OCI-LY3 (cell line): ENCODE data around the gene VAV2.

Experiments used
- H2AFZ ChIP-seq: fragments of 200-600, 300-600 bp; shearing (Covaris generic); 2 replicates; pipeline ENCODE4 v1.6.0; 2014; ENCODE audit warnings: antibody characterized with exemption, low read depth, low read length
- H3K27ac ChIP-seq: fragments of 200-600, 300-600 bp; sonication (generic); 2 replicates; pipeline ENCODE4 v1.5.1; 2014; ENCODE audit warnings: mild to moderate bottlenecking, low read length, moderate library complexity, mixed read lengths
- H3K27me3 ChIP-seq: fragments of 200-600, 300-600 bp; sonication (generic); 2 replicates; pipeline ENCODE4 v1.6.1; 2014; ENCODE audit warnings: low read depth, low read length, mixed read lengths
- H3K36me3 ChIP-seq: fragments of 200-600, 300-600 bp; sonication (generic); replicated peaks from 2 replicates; pipeline ENCODE3; 2014; ENCODE audit warnings: low read depth, low read length, mixed read lengths
- H3K4me1 ChIP-seq: fragments of 300-600, 200-600 bp; sonication (generic); 2 replicates; pipeline ENCODE4 v1.6.1; 2014; ENCODE audit warnings: low read length, mixed read lengths
- H3K4me2 ChIP-seq: fragments of 200-600, 300-600 bp; sonication (generic); 2 replicates; pipeline ENCODE4 v1.6.1; 2014; ENCODE audit warnings: low read length, mixed read lengths
- H3K4me3 ChIP-seq: fragments of 300-600, 200-600 bp; sonication (generic); 2 replicates; pipeline ENCODE4 v1.5.1; 2014; ENCODE audit warnings: antibody characterized with exemption, mild to moderate bottlenecking, low read length, moderate library complexity
- H3K79me2 ChIP-seq: fragments of 300-600, 200-600 bp; shearing (Covaris generic); 2 replicates; pipeline ENCODE4 v1.6.1; 2014; ENCODE audit warnings: mild to moderate bottlenecking, low read length, mixed read lengths
- H3K9ac ChIP-seq: fragments of 300-600, 200-600 bp; shearing (Covaris generic); 2 replicates; pipeline ENCODE4 v1.6.0; 2014; ENCODE audit warnings: mild to moderate bottlenecking, low read length, moderate library complexity
- H3K9me3 ChIP-seq: fragments of 200-600, 300-600 bp; shearing (Covaris generic); 2 replicates; pipeline ENCODE4 v1.6.1; 2014; ENCODE audit warnings: low read length, mixed read lengths; ENCODE audit not compliant: insufficient read depth
- H4K20me1 ChIP-seq: fragments of 200-600, 300-600 bp; sonication (generic); 2 replicates; pipeline ENCODE4 v1.6.1; 2016; ENCODE audit warnings: low read length, mixed read lengths; ENCODE audit not compliant: insufficient read depth
- CTCF ChIP-seq: fragments of 200-600, 300-600 bp; sonication (generic); IDR thresholded peaks from 2 replicates; pipeline ENCODE4 v1.5.1; 2014; ENCODE audit warnings: antibody characterized with exemption, low read length, low read depth
- EZH2phosphoT487 ChIP-seq: fragments of 200-600 bp; shearing (Covaris generic); IDR thresholded peaks from 2 replicates; pipeline ENCODE4 v1.6.1; 2018; ENCODE audit warnings: antibody characterized with exemption, mixed run types, low read depth

Gene VAV2

GRCh38 chr9:133760713-133761290, 231.3 kb downstream of the VAV2 start:
- H4K20me1 ChIP-seq, result no peaks in the 10 kb centered on the region
- no peaks in the 10 kb centered on the region for H3K9me3 ChIP-seq
- H2AFZ ChIP-seq, result no peak overlapping the region
- H3K79me2 ChIP-seq, result no peaks in the 10 kb centered on the region
- no peak overlapping the region for H3K4me2 ChIP-seq
- H3K27ac ChIP-seq, result no peak overlapping the region
- H3K4me3 ChIP-seq, result no peak overlapping the region
- TF ChIP-seq CTCF, result no peak
- TF ChIP-seq EZH2phosphoT487, result no peak
- peaks cover 34% of the 10 kb centered on the region for H3K36me3 ChIP-seq
- no peaks in the 10 kb centered on the region for H3K27me3 ChIP-seq
- no peak overlapping the region for H3K9ac ChIP-seq
- no peaks in the 10 kb centered on the region for H3K4me1 ChIP-seq

- no peak for TF ChIP-seq EZH2phosphoT487
- TF ChIP-seq CTCF, result no peak
- no peaks in the 10 kb centered on the region for H3K79me2 ChIP-seq
- no peaks in the 10 kb centered on the region for H3K4me1 ChIP-seq
- no peak overlapping the region for H3K4me3 ChIP-seq
- H2AFZ ChIP-seq, result no peak overlapping the region
- H3K9ac ChIP-seq, result no peak overlapping the region
- H3K27ac ChIP-seq, result no peak overlapping the region
- no peak overlapping the region for H3K4me2 ChIP-seq
- H3K9me3 ChIP-seq, result no peaks in the 10 kb centered on the region
- H4K20me1 ChIP-seq, result no peaks in the 10 kb centered on the region
- peaks cover 25% of the 10 kb centered on the region for H3K36me3 ChIP-seq
- H3K27me3 ChIP-seq, result no peaks in the 10 kb centered on the region
Measured at GRCh38 chr9:133759946-133760345, 232.2 kb downstream of the VAV2 start.

- Histone ChIP-seq H2AFZ (no peak overlapping the region), H3K4me2 (no peak overlapping the region), H3K4me1 (no peaks in the 10 kb centered on the region), H3K79me2 (no peaks in the 10 kb centered on the region), H3K9me3 (no peaks in the 10 kb centered on the region), H4K20me1 (no peaks in the 10 kb centered on the region), H3K9ac (no peak overlapping the region), H3K36me3 (peaks cover 19% of the 10 kb centered on the region), H3K27me3 (no peaks in the 10 kb centered on the region), H3K4me3 (no peak overlapping the region), H3K27ac (no peak overlapping the region)
- no peak for TF ChIP-seq CTCF
- TF ChIP-seq EZH2phosphoT487, result no peak
Measured at GRCh38 chr9:133759146-133759900, 232.8 kb downstream of the VAV2 start.

- H3K4me1 ChIP-seq, result no peaks in the 10 kb centered on the region
- no peak overlapping the region for H3K27ac ChIP-seq
- H3K36me3 ChIP-seq, result peaks cover 9% of the 10 kb centered on the region
- no peaks in the 10 kb centered on the region for H3K9me3 ChIP-seq
- no peak overlapping the region for H3K4me2 ChIP-seq
- H3K4me3 ChIP-seq, result no peak overlapping the region
- no peak overlapping the region for H3K9ac ChIP-seq
- no peaks in the 10 kb centered on the region for H4K20me1 ChIP-seq
- no peak overlapping the region for H2AFZ ChIP-seq
- H3K79me2 ChIP-seq, result no peaks in the 10 kb centered on the region
- H3K27me3 ChIP-seq, result no peaks in the 10 kb centered on the region
- TF ChIP-seq CTCF, result no peak
- TF ChIP-seq EZH2phosphoT487, result no peak
Measured at GRCh38 chr9:133758228-133758627, 233.9 kb downstream of the VAV2 start.
